ENCODE measurements around the gene NALCN.

GRCh38 chr13:101331731-101332130 is 84.6 kb downstream of the NALCN start:
- TF ChIP-seq ZNF837 (tag by site-specific recombination; IDR thresholded peaks at IDR 0.05) (no peak), REST (tag by site-specific recombination; IDR thresholded peaks at IDR 0.05) (no peak), ZSCAN16 (tag by site-specific recombination; IDR thresholded peaks at IDR 0.05) (no peak), PRDM6 (tag by site-specific recombination; IDR thresholded peaks at IDR 0.05) (no peak), HOXC10 (CRISPR knock-in tag; IDR thresholded peaks at IDR 0.05) (no peak), ZNF266 (tag by site-specific recombination; IDR thresholded peaks at IDR 0.05; ENCODE audit: low read depth) (no peak)
- TF ChIP-seq, protein P1, sequence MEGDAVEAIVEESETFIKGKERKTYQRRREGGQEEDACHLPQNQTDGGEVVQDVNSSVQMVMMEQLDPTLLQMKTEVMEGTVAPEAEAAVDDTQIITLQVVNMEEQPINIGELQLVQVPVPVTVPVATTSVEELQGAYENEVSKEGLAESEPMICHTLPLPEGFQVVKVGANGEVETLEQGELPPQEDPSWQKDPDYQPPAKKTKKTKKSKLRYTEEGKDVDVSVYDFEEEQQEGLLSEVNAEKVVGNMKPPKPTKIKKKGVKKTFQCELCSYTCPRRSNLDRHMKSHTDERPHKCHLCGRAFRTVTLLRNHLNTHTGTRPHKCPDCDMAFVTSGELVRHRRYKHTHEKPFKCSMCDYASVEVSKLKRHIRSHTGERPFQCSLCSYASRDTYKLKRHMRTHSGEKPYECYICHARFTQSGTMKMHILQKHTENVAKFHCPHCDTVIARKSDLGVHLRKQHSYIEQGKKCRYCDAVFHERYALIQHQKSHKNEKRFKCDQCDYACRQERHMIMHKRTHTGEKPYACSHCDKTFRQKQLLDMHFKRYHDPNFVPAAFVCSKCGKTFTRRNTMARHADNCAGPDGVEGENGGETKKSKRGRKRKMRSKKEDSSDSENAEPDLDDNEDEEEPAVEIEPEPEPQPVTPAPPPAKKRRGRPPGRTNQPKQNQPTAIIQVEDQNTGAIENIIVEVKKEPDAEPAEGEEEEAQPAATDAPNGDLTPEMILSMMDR (tag by site-specific recombination; IDR thresholded peaks at IDR 0.05) = no peak
- TF ChIP-seq, protein P2, sequence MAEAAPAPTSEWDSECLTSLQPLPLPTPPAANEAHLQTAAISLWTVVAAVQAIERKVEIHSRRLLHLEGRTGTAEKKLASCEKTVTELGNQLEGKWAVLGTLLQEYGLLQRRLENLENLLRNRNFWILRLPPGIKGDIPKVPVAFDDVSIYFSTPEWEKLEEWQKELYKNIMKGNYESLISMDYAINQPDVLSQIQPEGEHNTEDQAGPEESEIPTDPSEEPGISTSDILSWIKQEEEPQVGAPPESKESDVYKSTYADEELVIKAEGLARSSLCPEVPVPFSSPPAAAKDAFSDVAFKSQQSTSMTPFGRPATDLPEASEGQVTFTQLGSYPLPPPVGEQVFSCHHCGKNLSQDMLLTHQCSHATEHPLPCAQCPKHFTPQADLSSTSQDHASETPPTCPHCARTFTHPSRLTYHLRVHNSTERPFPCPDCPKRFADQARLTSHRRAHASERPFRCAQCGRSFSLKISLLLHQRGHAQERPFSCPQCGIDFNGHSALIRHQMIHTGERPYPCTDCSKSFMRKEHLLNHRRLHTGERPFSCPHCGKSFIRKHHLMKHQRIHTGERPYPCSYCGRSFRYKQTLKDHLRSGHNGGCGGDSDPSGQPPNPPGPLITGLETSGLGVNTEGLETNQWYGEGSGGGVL (tag by site-specific recombination; IDR thresholded peaks at IDR 0.05) = no peak
- TF ChIP-seq, protein P3, sequence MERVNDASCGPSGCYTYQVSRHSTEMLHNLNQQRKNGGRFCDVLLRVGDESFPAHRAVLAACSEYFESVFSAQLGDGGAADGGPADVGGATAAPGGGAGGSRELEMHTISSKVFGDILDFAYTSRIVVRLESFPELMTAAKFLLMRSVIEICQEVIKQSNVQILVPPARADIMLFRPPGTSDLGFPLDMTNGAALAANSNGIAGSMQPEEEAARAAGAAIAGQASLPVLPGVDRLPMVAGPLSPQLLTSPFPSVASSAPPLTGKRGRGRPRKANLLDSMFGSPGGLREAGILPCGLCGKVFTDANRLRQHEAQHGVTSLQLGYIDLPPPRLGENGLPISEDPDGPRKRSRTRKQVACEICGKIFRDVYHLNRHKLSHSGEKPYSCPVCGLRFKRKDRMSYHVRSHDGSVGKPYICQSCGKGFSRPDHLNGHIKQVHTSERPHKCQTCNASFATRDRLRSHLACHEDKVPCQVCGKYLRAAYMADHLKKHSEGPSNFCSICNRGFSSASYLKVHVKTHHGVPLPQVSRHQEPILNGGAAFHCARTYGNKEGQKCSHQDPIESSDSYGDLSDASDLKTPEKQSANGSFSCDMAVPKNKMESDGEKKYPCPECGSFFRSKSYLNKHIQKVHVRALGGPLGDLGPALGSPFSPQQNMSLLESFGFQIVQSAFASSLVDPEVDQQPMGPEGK (tag by site-specific recombination; IDR thresholded peaks at IDR 0.05) = no peak
- TF ChIP-seq, protein P4, sequence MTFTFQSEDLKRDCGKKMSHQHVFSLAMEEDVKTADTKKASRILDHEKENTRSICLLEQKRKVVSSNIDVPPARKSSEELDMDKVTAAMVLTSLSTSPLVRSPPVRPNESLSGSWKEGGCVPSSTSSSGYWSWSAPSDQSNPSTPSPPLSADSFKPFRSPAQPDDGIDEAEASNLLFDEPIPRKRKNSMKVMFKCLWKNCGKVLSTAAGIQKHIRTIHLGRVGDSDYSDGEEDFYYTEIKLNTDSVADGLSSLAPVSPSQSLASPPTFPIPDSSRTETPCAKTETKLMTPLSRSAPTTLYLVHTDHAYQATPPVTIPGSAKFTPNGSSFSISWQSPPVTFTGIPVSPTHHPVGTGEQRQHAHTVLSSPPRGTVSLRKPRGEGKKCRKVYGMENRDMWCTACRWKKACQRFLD (tag by site-specific recombination; IDR thresholded peaks at IDR 0.05) = no peak

All from HEK293 (cell line).